Activated CD8-positive, alpha-beta T cell treated with anti-CD3 and anti-CD28 coated beads, Interleukin-2, amount 10 ng/mL, durations not matched to agents 7 days and 5 days (primary cell): ENCODE results near the gene ZSCAN5A. TPM values are rescaled to one million over a fixed set of nuclear protein-coding genes. Genes with fewer than 3 reads are reported as not detected.
"Not testable (repeated sequence)": the region's sequence is repeated elsewhere in the genome, so short reads cannot be mapped to it uniquely, and the experiment has no call there.

Source experiments
- ATAC-seq: fragments of 150-1000 bp; cut with Tn5 transposase; one replicate; pipeline ENCODE4 v1.10.0; 2021; ENCODE audit warnings: moderate library complexity
- CTCF ChIA-PET: fragments of 350-600 bp; sonication (Branson Sonifier 250); formaldehyde crosslinking; loops from one replicate; lab custom pipeline; 2021; ENCODE audit warnings: antibody characterized with exemption; lab: Charles Lee
- POLR2A ChIA-PET: fragments of 350-600 bp; sonication (Branson Sonifier 250); formaldehyde crosslinking; loops from one replicate; lab custom pipeline; 2021; ENCODE audit warnings: antibody characterized with exemption; lab: Charles Lee
- DNase-seq: peaks from one replicate; pipeline ENCODE4 v3.0.0-alpha.2; 2020
- H3K27ac Mint-ChIP-seq: one replicate; pipeline ENCODE4 v1.8.0; 2021; ENCODE audit warnings: mild to moderate bottlenecking, mixed read lengths
- H3K27me3 Mint-ChIP-seq: one replicate; pipeline ENCODE4 v1.8.0; 2021; ENCODE audit warnings: low read depth, mixed read lengths
- H3K36me3 Mint-ChIP-seq: one replicate; pipeline ENCODE4 v1.8.0; 2021; ENCODE audit warnings: low read depth, mixed read lengths
- H3K4me1 Mint-ChIP-seq: one replicate; pipeline ENCODE4 v1.8.0; 2021; ENCODE audit warnings: low read depth, mixed read lengths
- H3K4me3 Mint-ChIP-seq: one replicate; pipeline ENCODE4 v1.8.0; 2021; ENCODE audit warnings: mild to moderate bottlenecking, mixed read lengths
- H3K9me3 Mint-ChIP-seq: one replicate; pipeline ENCODE4 v1.8.0; 2022; ENCODE audit warnings: mixed read lengths; ENCODE audit not compliant: insufficient read depth
- total RNA-seq, 2 experiments: library from RNA; stranded (reverse); gene quantifications; one replicate each; pipeline ENCODE4 v1.2.3, GENCODE V29; 2021

Gene ZSCAN5A
- total RNA-seq, 2 experiments from 2014 or later: 8.2 to 12.1 TPM

- POLR2A ChIA-PET, H3K4me3 Mint-ChIP-seq, ATAC-seq, H3K27me3 Mint-ChIP-seq, H3K4me1 Mint-ChIP-seq, H3K36me3 Mint-ChIP-seq, H3K9me3 Mint-ChIP-seq, H3K27ac Mint-ChIP-seq, DNase-seq: not testable (repeated sequence)
- CTCF ChIA-PET: interaction anchor here (2.8 to 4.3 kb wide), 2 partner anchors 82 to 269 kb away, joined by 28 to 146 read pairs; no protein-coding TSS in a partner anchor
Measured at GRCh38 chr19:56335371-56335770, 20.7 kb upstream of the ZSCAN5A start.

GRCh38 chr19:56333506-56333905, 18.9 kb upstream of the ZSCAN5A start:
- DNase-seq: peak; percentile 63
- H3K27me3 Mint-ChIP-seq: peaks cover 7% of the 10 kb centered on the region

GRCh38 chr19:56332695-56333094, 18.1 kb upstream of the ZSCAN5A start:
- H3K9me3 Mint-ChIP-seq: no peaks in the 10 kb centered on the region

More at GRCh38 chr19:56333506-56333905, 18.9 kb upstream of the ZSCAN5A start:
- Mint-ChIP-seq H3K36me3 (no peaks in the 10 kb centered on the region), H3K27ac (no peak overlapping the region), H3K4me3 (no peak overlapping the region), H3K4me1 (no peaks in the 10 kb centered on the region), H3K9me3 (no peaks in the 10 kb centered on the region)
- ChIA-PET POLR2A (no interaction called here), CTCF (interaction anchor here (0.6 to 4.3 kb wide), 28 partner anchors 12 to 701 kb away, joined by 3 to 146 read pairs (median 5); partner anchors contain the start of genes U2AF2 and ZSCAN5A)
- peak; percentile 49 for ATAC-seq

GRCh38 chr19:56324436-56324835, 9.8 kb upstream of the ZSCAN5A start:
- CTCF ChIA-PET: no interaction called here

More at GRCh38 chr19:56332695-56333094, 18.1 kb upstream of the ZSCAN5A start:
- H3K27me3 Mint-ChIP-seq: peaks cover 7% of the 10 kb centered on the region
- H3K4me3 Mint-ChIP-seq: no peak overlapping the region
- H3K36me3 Mint-ChIP-seq: no peaks in the 10 kb centered on the region
- CTCF ChIA-PET: interaction anchor here (0.7 to 4.3 kb wide), 23 partner anchors 11 to 700 kb away, joined by 3 to 146 read pairs (median 5); partner anchors contain the start of gene ZSCAN5A
- no peak overlapping the region for H3K27ac Mint-ChIP-seq
- no peaks in the 10 kb centered on the region for H3K4me1 Mint-ChIP-seq
- POLR2A ChIA-PET: no interaction called here
- DNase-seq (no peak), ATAC-seq (no peak)

GRCh38 chr19:56321989-56322440, 7.4 kb upstream of the ZSCAN5A start:
- no peaks in the 10 kb centered on the region for H3K4me1 Mint-ChIP-seq
- peaks cover 4% of the 10 kb centered on the region for H3K9me3 Mint-ChIP-seq
- ChIA-PET CTCF (interaction anchor here (0.9 to 1.9 kb wide), 4 partner anchors 9 to 256 kb away, joined by 3 to 7 read pairs (median 5); no protein-coding TSS in a partner anchor), POLR2A (no interaction called here)
- H3K27ac Mint-ChIP-seq: no peak overlapping the region
- H3K36me3 Mint-ChIP-seq: no peaks in the 10 kb centered on the region
- H3K27me3 Mint-ChIP-seq: no peaks in the 10 kb centered on the region
- ATAC-seq: no peak
- DNase-seq: no peak
- H3K4me3 Mint-ChIP-seq: no peak overlapping the region

More at GRCh38 chr19:56324436-56324835, 9.8 kb upstream of the ZSCAN5A start:
- no peaks in the 10 kb centered on the region for H3K36me3 Mint-ChIP-seq
- H3K27me3 Mint-ChIP-seq: no peaks in the 10 kb centered on the region
- DNase-seq: no peak
- POLR2A ChIA-PET: no interaction called here
- no peak overlapping the region for H3K27ac Mint-ChIP-seq
- ATAC-seq: no peak
- H3K4me3 Mint-ChIP-seq: no peak overlapping the region
- H3K9me3 Mint-ChIP-seq: peaks cover 4% of the 10 kb centered on the region
- no peaks in the 10 kb centered on the region for H3K4me1 Mint-ChIP-seq

GRCh38 chr19:56321254-56321988, 6.8 kb upstream of the ZSCAN5A start:
- Mint-ChIP-seq H3K9me3 (peaks cover 4% of the 10 kb centered on the region), H3K4me3 (no peak overlapping the region), H3K36me3 (no peaks in the 10 kb centered on the region), H3K27me3 (no peaks in the 10 kb centered on the region), H3K4me1 (no peaks in the 10 kb centered on the region), H3K27ac (no peak overlapping the region)
- DNase-seq: no peak
- ChIA-PET POLR2A (no interaction called here), CTCF (interaction anchor here (0.9 to 1.9 kb wide), 4 partner anchors 9 to 255 kb away, joined by 3 to 7 read pairs (median 5); no protein-coding TSS in a partner anchor)
- no peak for ATAC-seq

- Mint-ChIP-seq H3K36me3 (no peaks in the 10 kb centered on the region), H3K4me1 (peaks cover 4% of the 10 kb centered on the region), H3K4me3 (no peak overlapping the region), H3K27ac (no peak overlapping the region), H3K27me3 (no peaks in the 10 kb centered on the region), H3K9me3 (peaks cover 4% of the 10 kb centered on the region)
- ATAC-seq: no peak
- POLR2A ChIA-PET: no interaction called here
- DNase-seq: no peak
- CTCF ChIA-PET: no interaction called here
Measured at GRCh38 chr19:56319991-56320390, 5.4 kb upstream of the ZSCAN5A start.

- Mint-ChIP-seq H3K4me3 (no peak overlapping the region), H3K27ac (no peak overlapping the region), H3K27me3 (no peaks in the 10 kb centered on the region), H3K4me1 (peaks cover 18% of the 10 kb centered on the region), H3K36me3 (peaks cover 4% of the 10 kb centered on the region), H3K9me3 (no peaks in the 10 kb centered on the region)
- ATAC-seq (no peak), DNase-seq (no peak)
- POLR2A ChIA-PET: no interaction called here
- CTCF ChIA-PET: interaction anchor here (2.3 kb wide), 1 partner anchor 16 kb away, joined by 7 read pairs; no protein-coding TSS in a partner anchor
Measured at GRCh38 chr19:56317749-56318148, 3.1 kb upstream of the ZSCAN5A start.

GRCh38 chr19:56316728-56317127, 2.1 kb upstream of the ZSCAN5A start:
- ATAC-seq (no peak), DNase-seq (no peak)
- ChIA-PET CTCF (no interaction called here), POLR2A (no interaction called here)
- H3K4me3 Mint-ChIP-seq: no peak overlapping the region
- peaks cover 9% of the 10 kb centered on the region for H3K36me3 Mint-ChIP-seq
- H3K27ac Mint-ChIP-seq: no peak overlapping the region
- H3K27me3 Mint-ChIP-seq: no peaks in the 10 kb centered on the region
- no peaks in the 10 kb centered on the region for H3K9me3 Mint-ChIP-seq
- H3K4me1 Mint-ChIP-seq: peaks cover 25% of the 10 kb centered on the region

GRCh38 chr19:56315077-56315828, 614 bp upstream of the ZSCAN5A start:
- no peaks in the 10 kb centered on the region for H3K27me3 Mint-ChIP-seq
- H3K36me3 Mint-ChIP-seq: peaks cover 16% of the 10 kb centered on the region
- peaks cover 27% of the 10 kb centered on the region for H3K4me1 Mint-ChIP-seq
- H3K27ac Mint-ChIP-seq: peak overlapping the region; percentile 98
- ChIA-PET CTCF (interaction anchor here (0.6 to 3.5 kb wide), 4 partner anchors 10 to 64 kb away, joined by 3 to 22 read pairs (median 8); no protein-coding TSS in a partner anchor), POLR2A (interaction anchor here (0.6 to 1.5 kb wide), 4 partner anchors 14 to 194 kb away, joined by 3 to 4 read pairs (median 3); partner anchors contain the start of gene ZNF787)
- peak; percentile 95 for DNase-seq
- ATAC-seq: peak; percentile 82
- no peaks in the 10 kb centered on the region for H3K9me3 Mint-ChIP-seq
- H3K4me3 Mint-ChIP-seq: peak overlapping the region; percentile 89

- ATAC-seq: peak; percentile 3
- ChIA-PET CTCF (interaction anchor here (1.1 to 3.5 kb wide), 4 partner anchors 19 to 660 kb away, joined by 4 to 22 read pairs (median 8); no protein-coding TSS in a partner anchor), POLR2A (interaction anchor here (1.3 to 1.5 kb wide), 3 partner anchors 13 to 194 kb away, joined by 3 to 4 read pairs (median 4); no protein-coding TSS in a partner anchor)
- no peak for DNase-seq
- peaks cover 18% of the 10 kb centered on the region for H3K36me3 Mint-ChIP-seq
- H3K4me1 Mint-ChIP-seq: peaks cover 27% of the 10 kb centered on the region
- H3K4me3 Mint-ChIP-seq: peak overlapping the region; percentile 89
- no peaks in the 10 kb centered on the region for H3K9me3 Mint-ChIP-seq
- peak overlapping the region; percentile 98 for H3K27ac Mint-ChIP-seq
- no peaks in the 10 kb centered on the region for H3K27me3 Mint-ChIP-seq
Measured at GRCh38 chr19:56314018-56314380, 640 bp downstream of the ZSCAN5A start.
